HG03439 (cell line): ENCODE data around the gene CCM2.

ENCODE experiments used
- ATAC-seq: cut with Tn5 transposase; IDR thresholded peaks from one replicate; pipeline ENCODE4 v1.9.1; 2021; ENCODE audit warnings: mild to moderate bottlenecking, moderate library complexity; ENCODE audit not compliant: unreplicated experiment

Gene CCM2

GRCh38 chr7:45061806-45062425, 61.9 kb downstream of the CCM2 start:
- no peak for ATAC-seq

- ATAC-seq: no peak
These were observed 64.2 kb downstream of the CCM2 start for GRCh38 chr7:45064047-45064725.

- ATAC-seq: no peak
These were observed 65.3 kb downstream of the CCM2 start for GRCh38 chr7:45065031-45065995.

GRCh38 chr7:45066409-45066808, 66.4 kb downstream of the CCM2 start:
- no peak for ATAC-seq

- ATAC-seq: no peak
These were observed 67.6 kb downstream of the CCM2 start for GRCh38 chr7:45067582-45067981.

- no peak for ATAC-seq
These were observed 68.4 kb downstream of the CCM2 start for GRCh38 chr7:45068236-45069023.

GRCh38 chr7:45069444-45070253, 69.6 kb downstream of the CCM2 start:
- ATAC-seq: no peak

- no peak for ATAC-seq
These were observed 70.2 kb downstream of the CCM2 start for GRCh38 chr7:45070254-45070642.

- no peak for ATAC-seq
These were observed 71.5 kb downstream of the CCM2 start for GRCh38 chr7:45071528-45071927.

- no peak for ATAC-seq
These were observed 72.4 kb downstream of the CCM2 start for GRCh38 chr7:45072131-45073030.

- no peak for ATAC-seq
These were observed 73.2 kb downstream of the CCM2 start for GRCh38 chr7:45073031-45073785.

GRCh38 chr7:45073786-45074527, 74.0 kb downstream of the CCM2 start:
- ATAC-seq: no peak

- no peak for ATAC-seq
These were observed 74.7 kb downstream of the CCM2 start for GRCh38 chr7:45074528-45075354.

GRCh38 chr7:45075355-45075644, 75.3 kb downstream of the CCM2 start:
- no peak for ATAC-seq

- no peak for ATAC-seq
These were observed 76.1 kb downstream of the CCM2 start for GRCh38 chr7:45075871-45076796.

GRCh38 chr7:45076946-45077345, 76.9 kb downstream of the CCM2 start:
- no peak for ATAC-seq
